ENCODE results near the gene PNLIPRP1.

The PNLIPRP1 gene

GRCh38 chr10:116655568-116655967 is 64.8 kb downstream of the PNLIPRP1 start:
- H3K9me3 ChIP-seq (ENCODE audit: insufficient read depth, low read length): no peaks in the 10 kb centered on the region
- TF ChIP-seq EZH2phosphoT487 (conservative IDR thresholded peaks at IDR 0.05; ENCODE audit: low read length) (no peak), CTCF (IDR thresholded peaks at IDR 0.05; ENCODE audit: insufficient read depth, low read length, poor library complexity, severe bottlenecking) (no peak)
- no peaks in the 10 kb centered on the region for H3K36me3 ChIP-seq (ENCODE audit: low read length)
- no peaks in the 10 kb centered on the region for H3K79me2 ChIP-seq (ENCODE audit: insufficient read depth, low read length)
- no peaks in the 10 kb centered on the region for H3K9me2 ChIP-seq (replicated peaks; ENCODE audit: insufficient read depth, low read length)
- no peak overlapping the region for H3K4me2 ChIP-seq (ENCODE audit: low read depth, low read length, poor library complexity, severe bottlenecking)
- H3F3A ChIP-seq (ENCODE audit: insufficient read depth): no peaks in the 10 kb centered on the region
- no peaks in the 10 kb centered on the region for H4K20me1 ChIP-seq (ENCODE audit: low read depth, low read length)
- H3K9ac ChIP-seq (ENCODE audit: low read length): no peak overlapping the region
- no peak overlapping the region for H3K27ac ChIP-seq (ENCODE audit: low read depth, low read length)
- H2AFZ ChIP-seq (ENCODE audit: low read depth, low read length, severe bottlenecking): no peak overlapping the region
- H3K4me3 ChIP-seq (ENCODE audit: insufficient read depth, low read length, poor library complexity, severe bottlenecking): no peak overlapping the region
- no peaks in the 10 kb centered on the region for H3K27me3 ChIP-seq (ENCODE audit: low read length)

GRCh38 chr10:116656044-116656443 is 65.3 kb downstream of the PNLIPRP1 start:
- no peak overlapping the region for H3K4me2 ChIP-seq (ENCODE audit: low read depth, low read length, poor library complexity, severe bottlenecking)
- no peak overlapping the region for H3K4me3 ChIP-seq (ENCODE audit: insufficient read depth, low read length, poor library complexity, severe bottlenecking)
- H3K27ac ChIP-seq (ENCODE audit: low read depth, low read length): no peak overlapping the region
- H3K36me3 ChIP-seq (ENCODE audit: low read length): no peaks in the 10 kb centered on the region
- H3K9ac ChIP-seq (ENCODE audit: low read length): no peak overlapping the region
- H3K79me2 ChIP-seq (ENCODE audit: insufficient read depth, low read length): no peaks in the 10 kb centered on the region
- no peaks in the 10 kb centered on the region for H3K9me2 ChIP-seq (replicated peaks; ENCODE audit: insufficient read depth, low read length)
- H3K27me3 ChIP-seq (ENCODE audit: low read length): no peaks in the 10 kb centered on the region
- no peaks in the 10 kb centered on the region for H3F3A ChIP-seq (ENCODE audit: insufficient read depth)
- no peaks in the 10 kb centered on the region for H4K20me1 ChIP-seq (ENCODE audit: low read depth, low read length)
- no peak overlapping the region for H2AFZ ChIP-seq (ENCODE audit: low read depth, low read length, severe bottlenecking)
- H3K9me3 ChIP-seq (ENCODE audit: insufficient read depth, low read length): no peaks in the 10 kb centered on the region
- TF ChIP-seq CTCF (IDR thresholded peaks at IDR 0.05; ENCODE audit: insufficient read depth, low read length, poor library complexity, severe bottlenecking) (no peak), EZH2phosphoT487 (conservative IDR thresholded peaks at IDR 0.05; ENCODE audit: low read length) (no peak)

- Histone ChIP-seq H3F3A (ENCODE audit: insufficient read depth) (no peaks in the 10 kb centered on the region), H3K9me2 (replicated peaks; ENCODE audit: insufficient read depth, low read length) (no peaks in the 10 kb centered on the region), H3K79me2 (ENCODE audit: insufficient read depth, low read length) (no peaks in the 10 kb centered on the region), H3K9ac (ENCODE audit: low read length) (no peak overlapping the region), H3K4me2 (ENCODE audit: low read depth, low read length, poor library complexity, severe bottlenecking) (no peak overlapping the region), H3K27ac (ENCODE audit: low read depth, low read length) (no peak overlapping the region), H3K36me3 (ENCODE audit: low read length) (no peaks in the 10 kb centered on the region), H3K27me3 (ENCODE audit: low read length) (no peaks in the 10 kb centered on the region), H4K20me1 (ENCODE audit: low read depth, low read length) (no peaks in the 10 kb centered on the region), H3K4me3 (ENCODE audit: insufficient read depth, low read length, poor library complexity, severe bottlenecking) (no peak overlapping the region), H2AFZ (ENCODE audit: low read depth, low read length, severe bottlenecking) (no peak overlapping the region), H3K9me3 (ENCODE audit: insufficient read depth, low read length) (no peaks in the 10 kb centered on the region)
- TF ChIP-seq EZH2phosphoT487 (conservative IDR thresholded peaks at IDR 0.05; ENCODE audit: low read length): no peak
- TF ChIP-seq CTCF (IDR thresholded peaks at IDR 0.05; ENCODE audit: insufficient read depth, low read length, poor library complexity, severe bottlenecking): no peak
Observed at GRCh38 chr10:116657863-116658551, 67.2 kb downstream of the PNLIPRP1 start.

All from SU-DHL-6 (cell line).